HEK293 (cell line): Measurements from ENCODE around the gene RYR2.

Source experiments
- ZNF138 ChIP-seq: fragments of 450-650 bp; formaldehyde crosslinking; IDR thresholded peaks from 2 replicates; pipeline ENCODE4 v1.5.1; 2016; ENCODE audit warnings: missing biosample characterization, missing genetic modification characterization, borderline replicate concordance
- ZNF24 ChIP-seq: fragments of 450-650 bp; formaldehyde crosslinking; IDR thresholded peaks from 2 replicates; pipeline ENCODE4 v1.5.1; 2016; ENCODE audit warnings: missing biosample characterization, missing genetic modification characterization
- ZNF558 ChIP-seq: fragments of 450-650 bp; formaldehyde crosslinking; IDR thresholded peaks from 2 replicates; pipeline ENCODE4 v1.5.1; 2016; ENCODE audit warnings: missing biosample characterization, missing genetic modification characterization
- TF ChIP-seq, protein P1 (sequence below): fragments of 450-650 bp; formaldehyde crosslinking; conservative IDR thresholded peaks from 2 replicates; pipeline ENCODE4 v1.5.1; 2016; ENCODE audit warnings: low read depth, missing biosample characterization, missing genetic modification characterization
- TF ChIP-seq, protein P2 (sequence below): fragments of 450-650 bp; formaldehyde crosslinking; IDR thresholded peaks from 2 replicates; pipeline ENCODE4 v1.5.1; 2016; ENCODE audit warnings: missing biosample characterization, missing genetic modification characterization
- TF ChIP-seq, protein P3 (sequence below): fragments of 450-650 bp; formaldehyde crosslinking; IDR thresholded peaks from 2 replicates; pipeline ENCODE4 v1.5.1; 2016; ENCODE audit warnings: missing biosample characterization, missing genetic modification characterization
- TF ChIP-seq, protein P4 (sequence below): fragments of 450-650 bp; formaldehyde crosslinking; IDR thresholded peaks from 2 replicates; pipeline ENCODE4 v1.5.1; 2016; ENCODE audit warnings: missing biosample characterization, missing genetic modification characterization

DNA sequence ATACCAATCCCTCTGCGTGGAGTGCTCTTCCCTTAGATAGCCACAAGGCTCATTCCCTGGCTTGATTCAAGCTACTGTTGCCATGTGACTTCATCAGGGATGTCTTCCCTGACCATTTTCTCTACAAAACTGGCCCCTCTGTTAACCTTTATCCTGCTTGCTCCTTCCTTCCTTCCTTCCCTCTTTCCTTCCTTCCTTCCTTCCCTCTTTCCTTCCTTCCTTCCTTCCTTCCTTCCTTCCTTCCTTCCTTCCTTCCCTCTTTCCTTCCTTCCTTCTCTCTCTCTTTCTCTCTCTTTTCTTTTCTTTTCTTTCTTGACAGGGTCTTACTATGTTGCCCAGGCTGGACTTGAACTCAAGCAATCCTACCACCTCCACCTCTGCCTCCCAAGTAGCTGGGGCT is 6.2 kb upstream of the RYR2 start:
- TF ChIP-seq ZNF138 = no peak
- no peak for TF ChIP-seq ZNF24 (tag by site-specific recombination)
- TF ChIP-seq, protein P1, sequence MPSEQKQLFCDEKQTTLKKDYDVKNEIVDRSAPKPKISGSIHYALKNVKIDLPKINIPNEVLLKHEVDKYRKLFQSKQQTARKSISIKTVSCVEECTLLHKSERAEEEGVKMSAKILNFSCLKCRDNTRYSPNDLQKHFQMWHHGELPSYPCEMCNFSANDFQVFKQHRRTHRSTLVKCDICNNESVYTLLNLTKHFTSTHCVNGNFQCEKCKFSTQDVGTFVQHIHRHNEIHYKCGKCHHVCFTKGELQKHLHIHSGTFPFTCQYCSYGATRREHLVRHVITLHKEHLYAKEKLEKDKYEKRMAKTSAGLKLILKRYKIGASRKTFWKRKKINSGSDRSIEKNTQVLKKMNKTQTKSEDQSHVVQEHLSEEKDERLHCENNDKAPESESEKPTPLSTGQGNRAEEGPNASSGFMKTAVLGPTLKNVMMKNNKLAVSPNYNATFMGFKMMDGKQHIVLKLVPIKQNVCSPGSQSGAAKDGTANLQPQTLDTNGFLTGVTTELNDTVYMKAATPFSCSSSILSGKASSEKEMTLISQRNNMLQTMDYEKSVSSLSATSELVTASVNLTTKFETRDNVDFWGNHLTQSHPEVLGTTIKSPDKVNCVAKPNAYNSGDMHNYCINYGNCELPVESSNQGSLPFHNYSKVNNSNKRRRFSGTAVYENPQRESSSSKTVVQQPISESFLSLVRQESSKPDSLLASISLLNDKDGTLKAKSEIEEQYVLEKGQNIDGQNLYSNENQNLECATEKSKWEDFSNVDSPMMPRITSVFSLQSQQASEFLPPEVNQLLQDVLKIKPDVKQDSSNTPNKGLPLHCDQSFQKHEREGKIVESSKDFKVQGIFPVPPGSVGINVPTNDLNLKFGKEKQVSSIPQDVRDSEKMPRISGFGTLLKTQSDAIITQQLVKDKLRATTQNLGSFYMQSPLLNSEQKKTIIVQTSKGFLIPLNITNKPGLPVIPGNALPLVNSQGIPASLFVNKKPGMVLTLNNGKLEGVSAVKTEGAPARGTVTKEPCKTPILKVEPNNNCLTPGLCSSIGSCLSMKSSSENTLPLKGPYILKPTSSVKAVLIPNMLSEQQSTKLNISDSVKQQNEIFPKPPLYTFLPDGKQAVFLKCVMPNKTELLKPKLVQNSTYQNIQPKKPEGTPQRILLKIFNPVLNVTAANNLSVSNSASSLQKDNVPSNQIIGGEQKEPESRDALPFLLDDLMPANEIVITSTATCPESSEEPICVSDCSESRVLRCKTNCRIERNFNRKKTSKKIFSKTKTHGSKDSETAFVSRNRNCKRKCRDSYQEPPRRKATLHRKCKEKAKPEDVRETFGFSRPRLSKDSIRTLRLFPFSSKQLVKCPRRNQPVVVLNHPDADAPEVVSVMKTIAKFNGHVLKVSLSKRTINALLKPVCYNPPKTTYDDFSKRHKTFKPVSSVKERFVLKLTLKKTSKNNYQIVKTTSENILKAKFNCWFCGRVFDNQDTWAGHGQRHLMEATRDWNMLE (tag by site-specific recombination) = no peak
- TF ChIP-seq, protein P2, sequence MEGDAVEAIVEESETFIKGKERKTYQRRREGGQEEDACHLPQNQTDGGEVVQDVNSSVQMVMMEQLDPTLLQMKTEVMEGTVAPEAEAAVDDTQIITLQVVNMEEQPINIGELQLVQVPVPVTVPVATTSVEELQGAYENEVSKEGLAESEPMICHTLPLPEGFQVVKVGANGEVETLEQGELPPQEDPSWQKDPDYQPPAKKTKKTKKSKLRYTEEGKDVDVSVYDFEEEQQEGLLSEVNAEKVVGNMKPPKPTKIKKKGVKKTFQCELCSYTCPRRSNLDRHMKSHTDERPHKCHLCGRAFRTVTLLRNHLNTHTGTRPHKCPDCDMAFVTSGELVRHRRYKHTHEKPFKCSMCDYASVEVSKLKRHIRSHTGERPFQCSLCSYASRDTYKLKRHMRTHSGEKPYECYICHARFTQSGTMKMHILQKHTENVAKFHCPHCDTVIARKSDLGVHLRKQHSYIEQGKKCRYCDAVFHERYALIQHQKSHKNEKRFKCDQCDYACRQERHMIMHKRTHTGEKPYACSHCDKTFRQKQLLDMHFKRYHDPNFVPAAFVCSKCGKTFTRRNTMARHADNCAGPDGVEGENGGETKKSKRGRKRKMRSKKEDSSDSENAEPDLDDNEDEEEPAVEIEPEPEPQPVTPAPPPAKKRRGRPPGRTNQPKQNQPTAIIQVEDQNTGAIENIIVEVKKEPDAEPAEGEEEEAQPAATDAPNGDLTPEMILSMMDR (tag by site-specific recombination) = no peak
- TF ChIP-seq, protein P3, sequence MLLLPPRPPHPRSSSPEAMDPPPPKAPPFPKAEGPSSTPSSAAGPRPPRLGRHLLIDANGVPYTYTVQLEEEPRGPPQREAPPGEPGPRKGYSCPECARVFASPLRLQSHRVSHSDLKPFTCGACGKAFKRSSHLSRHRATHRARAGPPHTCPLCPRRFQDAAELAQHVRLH (tag by site-specific recombination) = no peak
- TF ChIP-seq, protein P4, sequence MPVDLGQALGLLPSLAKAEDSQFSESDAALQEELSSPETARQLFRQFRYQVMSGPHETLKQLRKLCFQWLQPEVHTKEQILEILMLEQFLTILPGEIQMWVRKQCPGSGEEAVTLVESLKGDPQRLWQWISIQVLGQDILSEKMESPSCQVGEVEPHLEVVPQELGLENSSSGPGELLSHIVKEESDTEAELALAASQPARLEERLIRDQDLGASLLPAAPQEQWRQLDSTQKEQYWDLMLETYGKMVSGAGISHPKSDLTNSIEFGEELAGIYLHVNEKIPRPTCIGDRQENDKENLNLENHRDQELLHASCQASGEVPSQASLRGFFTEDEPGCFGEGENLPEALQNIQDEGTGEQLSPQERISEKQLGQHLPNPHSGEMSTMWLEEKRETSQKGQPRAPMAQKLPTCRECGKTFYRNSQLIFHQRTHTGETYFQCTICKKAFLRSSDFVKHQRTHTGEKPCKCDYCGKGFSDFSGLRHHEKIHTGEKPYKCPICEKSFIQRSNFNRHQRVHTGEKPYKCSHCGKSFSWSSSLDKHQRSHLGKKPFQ (tag by site-specific recombination) = no peak
- TF ChIP-seq ZNF558 = no peak
